Neutrophil (primary cell): ENCODE results near the gene RAVER1.

Source experiments
- H3K27ac ChIP-seq: fragments of 200-600 bp; sonication (generic); 2 replicates; pipeline ENCODE4 v1.5.1; 2016; ENCODE audit warnings: mild to moderate bottlenecking, moderate library complexity
- H3K27me3 ChIP-seq: fragments of 200-600 bp; sonication (generic); 2 replicates; pipeline ENCODE4 v1.6.0; 2016; ENCODE audit warnings: mild to moderate bottlenecking
- H3K36me3 ChIP-seq: fragments of 200-600 bp; sonication (generic); 2 replicates; pipeline ENCODE4 v1.5.1; 2017
- H3K4me1 ChIP-seq, 2 experiments: fragments of 200-600 bp in 1 of 2; sonication (generic) in 1 of 2; 1 replicate in 1 of 2; 2 replicates in 1 of 2; pipeline versions ENCODE4 v1.5.1 to v1.6.1; 2013 to 2016; ENCODE audit warnings: low read depth in 1 of 2, low read length in 1 of 2, mild to moderate bottlenecking in 1 of 2, moderate library complexity in 1 of 2; ENCODE audit not compliant: control insufficient read depth in 1 of 2, insufficient read depth in 1 of 2
- H3K4me3 ChIP-seq, 2 experiments: fragments of 200-600 bp in 1 of 2; sonication (generic) in 1 of 2; 1 replicate in 1 of 2; 2 replicates in 1 of 2; pipeline ENCODE4 v1.5.1; 2013 to 2016; ENCODE audit warnings: low read depth in 1 of 2, low read length in 1 of 2, mild to moderate bottlenecking in 1 of 2, moderate library complexity in 1 of 2
- H3K9me3 ChIP-seq: fragments of 200-600 bp; sonication (generic); 2 replicates; pipeline ENCODE4 v1.5.1; 2016
- CTCF ChIP-seq: fragments of 200-600 bp; sonication (generic); IDR thresholded peaks from 2 replicates; pipeline ENCODE4 v1.5.1; 2016; ENCODE audit warnings: antibody characterized with exemption

Gene RAVER1

GRCh38 chr19:10325732-10326131, 7.6 kb downstream of the RAVER1 start:
- Histone ChIP-seq H3K27ac (no peak overlapping the region), H3K4me3 (no peak overlapping the region), H3K4me1 (no peaks in the 10 kb centered on the region), H3K9me3 (no peaks in the 10 kb centered on the region), H3K36me3 (peaks cover 99% of the 10 kb centered on the region), H3K27me3 (no peaks in the 10 kb centered on the region)
- TF ChIP-seq CTCF = no peak

DNA sequence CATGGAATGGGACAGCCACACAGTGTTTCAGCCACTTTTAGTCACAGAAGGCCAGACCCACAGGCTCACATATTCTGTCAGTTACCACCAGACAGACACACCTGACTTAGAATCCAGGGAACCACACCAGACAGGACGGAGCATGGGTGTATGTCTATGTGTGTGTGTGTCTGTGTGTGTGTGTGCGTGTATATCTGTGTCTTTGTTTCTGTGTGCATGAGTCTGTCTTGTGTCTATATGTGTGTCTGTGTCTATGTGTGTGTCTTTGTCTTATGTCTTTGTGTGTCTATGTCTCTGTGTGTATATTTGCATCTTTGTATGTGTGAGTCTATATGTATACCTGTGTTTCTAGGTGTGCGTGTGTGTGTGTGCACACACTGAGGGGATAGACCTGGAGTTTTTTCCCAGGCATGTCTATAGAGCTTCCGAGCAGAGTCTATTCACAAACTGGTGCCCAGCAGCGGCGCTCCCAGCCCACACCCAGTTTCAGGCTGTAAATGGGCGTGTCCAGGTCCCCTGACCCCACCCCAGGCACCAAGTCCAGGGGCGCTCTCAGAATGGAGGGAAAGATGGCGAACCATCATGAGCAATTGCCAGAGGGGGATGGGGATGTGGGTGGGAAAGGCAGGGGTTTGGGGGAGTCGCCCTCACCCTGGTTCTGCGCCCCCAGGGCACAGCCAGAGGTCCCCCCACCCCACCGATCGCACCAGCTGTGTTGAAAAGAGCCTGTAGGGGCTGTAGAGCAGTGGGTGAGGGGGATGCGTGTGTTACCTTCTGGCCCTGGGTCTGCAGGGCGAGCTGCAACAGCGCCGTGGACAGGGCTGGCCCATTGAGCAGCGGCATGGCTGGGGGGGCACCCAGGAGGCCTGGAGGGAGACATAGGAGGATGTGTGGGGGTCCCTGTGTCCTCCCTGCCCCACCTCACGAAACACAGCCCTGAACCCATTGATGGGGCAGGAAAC, 11.2 kb downstream of the RAVER1 start:
- Histone ChIP-seq H3K9me3 (no peaks in the 10 kb centered on the region), H3K36me3 (peaks cover 99% of the 10 kb centered on the region), H3K4me3 (no peak overlapping the region), H3K27ac (no peak overlapping the region), H3K4me1 (no peaks in the 10 kb centered on the region), H3K27me3 (no peaks in the 10 kb centered on the region)
- TF ChIP-seq CTCF = no peak

DNA sequence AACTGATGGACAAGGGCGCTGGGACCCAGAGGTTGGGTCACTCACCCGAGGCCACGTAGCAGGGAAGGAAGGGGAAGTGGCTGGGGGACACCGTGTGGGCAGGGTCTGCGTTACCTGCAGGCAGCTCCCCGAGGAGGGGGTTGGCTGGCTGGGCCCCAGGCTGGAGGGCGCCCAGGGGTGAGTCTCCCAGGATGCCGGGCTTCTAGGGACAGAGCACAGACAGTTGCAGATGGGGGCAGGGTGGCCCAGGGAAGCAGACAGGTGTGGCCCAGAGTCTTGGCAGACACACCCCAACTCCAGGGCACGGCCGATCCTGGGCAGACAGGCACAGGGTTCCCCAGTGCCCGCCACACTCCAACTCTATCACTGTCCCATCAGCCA, 11.9 kb downstream of the RAVER1 start:
- no peaks in the 10 kb centered on the region for H3K4me1 ChIP-seq
- TF ChIP-seq CTCF = no peak
- H3K9me3 ChIP-seq = no peaks in the 10 kb centered on the region
- peaks cover 99% of the 10 kb centered on the region for H3K36me3 ChIP-seq
- no peak overlapping the region for H3K4me3 ChIP-seq
- no peaks in the 10 kb centered on the region for H3K27me3 ChIP-seq
- no peak overlapping the region for H3K27ac ChIP-seq

- Histone ChIP-seq H3K9me3 (no peaks in the 10 kb centered on the region), H3K4me1 (peaks cover 2 to 4% of the 10 kb centered on the region in 2 experiments), H3K36me3 (peaks cover 98% of the 10 kb centered on the region), H3K27me3 (no peaks in the 10 kb centered on the region), H3K27ac (no peak overlapping the region), H3K4me3 (no peak overlapping the region)
- TF ChIP-seq CTCF = no peak
Observed at GRCh38 chr19:10320602-10321416, 12.5 kb downstream of the RAVER1 start.

- no peak overlapping the region for H3K4me3 ChIP-seq
- peaks cover 82% of the 10 kb centered on the region for H3K36me3 ChIP-seq
Observed at GRCh38 chr19:10318807-10319682, 14.3 kb downstream of the RAVER1 start.

More at GRCh38 chr19:10318807-10319682, 14.3 kb downstream of the RAVER1 start:
- H3K4me1 ChIP-seq = peaks cover 10 to 11% of the 10 kb centered on the region in 2 experiments
- TF ChIP-seq CTCF = no peak
- no peaks in the 10 kb centered on the region for H3K9me3 ChIP-seq
- H3K27me3 ChIP-seq = peaks cover 8% of the 10 kb centered on the region
- H3K27ac ChIP-seq = no peak overlapping the region
